GM23248 (cell line): ENCODE data around the gene PRKCE. TPM values are rescaled to one million over a fixed set of nuclear protein-coding genes. Genes with fewer than 3 reads are reported as not detected.

Experiments
- DNase-seq: peaks from one replicate; pipeline ENCODE4 v3.0.0-alpha.2; 2015
- H2AFZ ChIP-seq: fragments of 200-600 bp; sonication (generic); 2 replicates; pipeline ENCODE4 v1.6.1; 2016; ENCODE audit warnings: antibody characterized with exemption
- H3F3A ChIP-seq: fragments of 200-600 bp; sonication (generic); 2 replicates; pipeline ENCODE4 v1.6.1; 2016; ENCODE audit warnings: mild to moderate bottlenecking, antibody characterized with exemption, mixed run types; ENCODE audit not compliant: insufficient read depth
- H3K27ac ChIP-seq: fragments of 200-600 bp; sonication (generic); 2 replicates; pipeline ENCODE4 v1.5.1; 2016; ENCODE audit warnings: mild to moderate bottlenecking
- H3K27me3 ChIP-seq: fragments of 200-600 bp; sonication (generic); replicated peaks from 2 replicates; pipeline ENCODE4 v1.6.1; 2016; ENCODE audit warnings: mild to moderate bottlenecking; ENCODE audit not compliant: insufficient read depth
- H3K36me3 ChIP-seq: fragments of 200-600 bp; sonication (generic); 2 replicates; pipeline ENCODE4 v1.6.1; 2016; ENCODE audit warnings: low read depth, mild to moderate bottlenecking
- H3K4me1 ChIP-seq: fragments of 200-600 bp; sonication (generic); 2 replicates; pipeline ENCODE4 v1.6.1; 2016; ENCODE audit warnings: mild to moderate bottlenecking; ENCODE audit not compliant: insufficient read depth
- H3K4me2 ChIP-seq: fragments of 200-600 bp; sonication (generic); one replicate; pipeline ENCODE4 v1.6.1; 2016; ENCODE audit warnings: mild to moderate bottlenecking; ENCODE audit not compliant: unreplicated experiment
- H3K4me3 ChIP-seq: fragments of 200-600 bp; sonication (generic); 2 replicates; pipeline ENCODE4 v1.5.1; 2016; ENCODE audit warnings: mild to moderate bottlenecking
- H3K79me2 ChIP-seq: fragments of 200-600 bp; sonication (generic); 2 replicates; pipeline ENCODE4 v1.6.1; 2016; ENCODE audit warnings: mild to moderate bottlenecking; ENCODE audit not compliant: insufficient read depth
- H3K9ac ChIP-seq: fragments of 200-600 bp; sonication (generic); 2 replicates; pipeline ENCODE4 v1.6.1; 2016; ENCODE audit warnings: mild to moderate bottlenecking
- H3K9me2 ChIP-seq: fragments of 200-600 bp; sonication (generic); 2 replicates; pipeline ENCODE4 v1.6.1; 2016; ENCODE audit warnings: mixed run types, mild to moderate bottlenecking, moderate library complexity; ENCODE audit not compliant: insufficient read depth
- H3K9me3 ChIP-seq: fragments of 200-600 bp; sonication (generic); one replicate; pipeline ENCODE4 v1.6.1; 2017; ENCODE audit warnings: low read depth
- H4K20me1 ChIP-seq: fragments of 200-600 bp; sonication (generic); 2 replicates; pipeline ENCODE4 v1.6.0; 2016; ENCODE audit not compliant: insufficient read depth
- EZH2 ChIP-seq: fragments of 200-600 bp; sonication (generic); IDR thresholded peaks from 2 replicates; pipeline ENCODE4 v1.6.1; 2018; ENCODE audit warnings: antibody characterized with exemption, mild to moderate bottlenecking; ENCODE audit not compliant: insufficient read depth, poor library complexity, severe bottlenecking
- EZH2phosphoT487 ChIP-seq: fragments of 200-600 bp; sonication (generic); IDR thresholded peaks from 2 replicates; pipeline ENCODE4 v1.6.1; 2018; ENCODE audit warnings: antibody characterized with exemption, moderate library complexity, mild to moderate bottlenecking, low read depth; ENCODE audit not compliant: insufficient read depth
- WGBS, 2 experiments: methylation state at CpG; one replicate each; pipeline ENCODE4 v1.1.6; 2015 to 2017; ENCODE audit warnings: low lambda C conversion rate in 2 of 2, low coverage in 1 of 2; ENCODE audit errors: missing lambda C conversion rate in 2 of 2; 5-methylcytosine and 5-hydroxymethylcytosine counted together
- in situ Hi-C: fragments of 300-500 bp; cut with MboI; formaldehyde crosslinking; loops from 2 replicates; pipeline ENCODE4 v1.15.0; 2020
- polyA plus RNA-seq: library from polyadenylated mRNA; unstranded; fragments of >200 nt; fragmentation: Nextera tagmentation; extraction: Ambion mirVana; gene quantifications from 2 replicates; pipeline ENCODE4 v1.2.1, GENCODE V29; 2016
- total RNA-seq: library from RNA; depleted of rRNA; stranded (reverse); fragments of >200 nt; shearing (Covaris generic); gene quantifications from 2 replicates; pipeline ENCODE4 v1.2.3, GENCODE V29; 2014

The PRKCE gene
- total and polyA plus RNA-seq, 2 experiments from 2014 or later = 5.9 to 7.0 TPM

- Histone ChIP-seq H4K20me1 (no peaks in the 10 kb centered on the region), H3K79me2 (peaks cover 69% of the 10 kb centered on the region), H3K27me3 (no peaks in the 10 kb centered on the region), H3K4me3 (no peak overlapping the region; the same call in 1 of the 2 replicates), H3K9ac (no peak overlapping the region), H3K9me2 (no peaks in the 10 kb centered on the region), H3F3A (0 out of 2 replicates have a peak, but pooled peaks cover 3% of the 10 kb centered on the region), H2AFZ (no peak overlapping the region), H3K27ac (peak overlapping the region; percentile 16; the same call in 1 of the 2 replicates), H3K4me1 (peaks cover 10% of the 10 kb centered on the region), H3K9me3 (no peaks in the 10 kb centered on the region), H3K4me2 (peak overlapping the region; percentile 53), H3K36me3 (no peaks in the 10 kb centered on the region)
- DNase-seq = peak; percentile 82
- TF ChIP-seq EZH2 = no peak
- TF ChIP-seq EZH2phosphoT487 = no peak
- 41 to 50% methylated on average over 8 of the region's 8 CpGs for WGBS, 2 experiments
- in situ Hi-C loops = no loop called here
These were observed 243.9 kb downstream of the PRKCE start for GRCh38 chr2:45895241-45895861.

DNA sequence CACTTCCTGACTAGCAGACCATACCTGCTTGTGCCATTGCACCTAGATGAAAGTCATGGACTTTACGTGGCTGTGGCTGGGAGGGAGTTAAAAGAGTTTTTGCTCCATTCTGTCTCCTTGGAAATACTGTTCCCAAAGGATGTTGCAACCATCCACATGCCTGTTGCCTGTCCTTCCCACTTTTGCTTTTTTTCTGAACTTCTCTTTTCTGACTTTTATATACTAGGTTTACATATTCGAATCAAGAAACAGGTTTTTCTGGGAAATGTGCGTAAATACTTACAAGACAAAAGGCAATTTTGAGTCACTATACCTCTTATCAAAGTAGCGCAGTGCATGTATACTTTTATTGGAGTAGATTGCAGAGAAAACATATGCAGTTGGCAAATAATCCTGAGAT lies 244.8 kb downstream of the PRKCE start:
- Histone ChIP-seq H3F3A (0 out of 2 replicates have a peak, but pooled peaks cover 3% of the 10 kb centered on the region), H3K4me3 (no peak overlapping the region), H3K79me2 (peaks cover 61% of the 10 kb centered on the region), H4K20me1 (no peaks in the 10 kb centered on the region), H3K9me2 (no peaks in the 10 kb centered on the region), H3K9me3 (no peaks in the 10 kb centered on the region), H3K4me1 (peaks cover 10% of the 10 kb centered on the region), H2AFZ (no peak overlapping the region), H3K27ac (no peak overlapping the region), H3K36me3 (no peaks in the 10 kb centered on the region), H3K9ac (no peak overlapping the region), H3K27me3 (no peaks in the 10 kb centered on the region), H3K4me2 (no peak overlapping the region)
- in situ Hi-C loops = no loop called here
- TF ChIP-seq EZH2phosphoT487 = no peak
- no peak for TF ChIP-seq EZH2
- DNase-seq = no peak
- WGBS, 2 experiments = 72 to 73% methylated on average over 4 of the region's 4 CpGs

DNA sequence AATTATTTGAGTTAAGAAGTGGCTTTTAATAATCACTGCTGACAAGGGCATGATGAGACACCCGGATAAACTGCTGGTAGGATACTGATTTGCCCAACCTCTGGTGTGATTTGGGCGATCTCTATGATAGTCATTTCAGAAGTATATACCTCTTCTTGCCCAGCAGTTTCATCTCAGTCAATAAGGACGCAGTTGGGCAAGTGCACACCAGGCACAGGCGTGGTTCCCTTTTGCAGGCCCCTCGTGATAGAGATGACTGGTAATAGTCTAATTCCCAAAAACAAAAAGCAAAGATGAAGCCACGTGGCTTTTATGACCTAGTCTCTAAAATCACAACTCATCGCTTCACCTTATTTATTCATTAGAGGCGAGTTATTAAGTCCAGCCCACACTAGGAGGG lies 246.4 kb downstream of the PRKCE start:
- WGBS, 2 experiments = 93 to 95% methylated on average over 8 of the region's 8 CpGs
- TF ChIP-seq EZH2phosphoT487 (no peak), EZH2 (no peak)
- in situ Hi-C loops = no loop called here
- Histone ChIP-seq H3K9me2 (no peaks in the 10 kb centered on the region), H3K4me3 (no peak overlapping the region), H3K9ac (no peak overlapping the region), H2AFZ (no peak overlapping the region), H3K36me3 (no peaks in the 10 kb centered on the region), H3K4me1 (peaks cover 14% of the 10 kb centered on the region), H3K79me2 (peaks cover 52% of the 10 kb centered on the region), H4K20me1 (no peaks in the 10 kb centered on the region), H3K27ac (no peak overlapping the region), H3F3A (0 out of 2 replicates have a peak, but pooled peaks cover 3% of the 10 kb centered on the region), H3K4me2 (no peak overlapping the region), H3K9me3 (no peaks in the 10 kb centered on the region), H3K27me3 (no peaks in the 10 kb centered on the region)
- no peak for DNase-seq

DNA sequence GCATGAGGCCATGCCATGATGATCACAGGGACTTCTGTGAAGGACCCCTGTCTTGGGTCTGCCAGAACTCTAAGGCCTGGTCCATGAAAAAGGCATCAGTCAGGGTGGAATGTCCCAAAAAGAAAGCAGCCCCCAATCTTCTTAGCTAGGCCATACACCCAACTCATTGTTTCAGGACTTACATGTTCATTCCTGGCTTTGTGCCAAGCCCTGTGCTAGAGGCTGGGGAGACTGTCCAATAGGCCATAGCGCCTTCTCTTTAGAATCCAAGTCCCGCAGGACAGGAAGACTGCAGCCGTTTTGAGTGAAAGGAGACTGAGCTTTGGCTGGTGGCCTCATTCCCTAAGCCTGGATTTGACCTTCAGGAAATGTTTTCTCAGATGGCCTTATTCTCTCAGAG lies 247.3 kb downstream of the PRKCE start:
- no peak overlapping the region for H3K4me2 ChIP-seq
- no peak overlapping the region for H2AFZ ChIP-seq
- H3K79me2 ChIP-seq = peaks cover 51% of the 10 kb centered on the region
- DNase-seq = no peak
- 0 out of 2 replicates have a peak, but pooled peaks cover 3% of the 10 kb centered on the region for H3F3A ChIP-seq
- WGBS, 2 experiments = 76 to 90% methylated on average over 3 of the region's 3 CpGs
- peaks cover 23% of the 10 kb centered on the region for H3K4me1 ChIP-seq
- H3K9me2 ChIP-seq = no peaks in the 10 kb centered on the region
- no peaks in the 10 kb centered on the region for H3K36me3 ChIP-seq
- H3K4me3 ChIP-seq = no peak overlapping the region
- no peak overlapping the region for H3K9ac ChIP-seq
- H3K27ac ChIP-seq = no peak overlapping the region
- in situ Hi-C loops = no loop called here
- H3K9me3 ChIP-seq = no peaks in the 10 kb centered on the region
- TF ChIP-seq EZH2 (no peak), EZH2phosphoT487 (no peak)
- no peaks in the 10 kb centered on the region for H4K20me1 ChIP-seq
- H3K27me3 ChIP-seq = no peaks in the 10 kb centered on the region
